Natural killer cell (primary cell): ENCODE measurements around the gene SIGLEC5. TPM values are rescaled to one million over a fixed set of nuclear protein-coding genes. Genes with fewer than 3 reads are reported as not detected.

Experiments
- ATAC-seq, 3 donors: fragments of 150-1000 bp in 2 of 3; fragments of 200-7000 bp in 1 of 3; cut with Tn5 transposase; 1 replicate in 1 of 3; 2 replicates in 2 of 3; pipeline ENCODE4 v1.10.0; 2021; ENCODE audit warnings: mild to moderate bottlenecking in 2 of 3, moderate library complexity in 2 of 3
- DNase-seq, 2 donors: peaks; one replicate each; pipeline versions ENCODE4 v3.0.0 to v3.0.0-alpha.2; 2013 to 2021; ENCODE audit warnings: mixed read lengths in 1 of 2
- H3K27ac ChIP-seq: one replicate; pipeline ENCODE4 v1.5.1; 2013; ENCODE audit warnings: mild to moderate bottlenecking, low read length
- H3K27me3 ChIP-seq: one replicate; pipeline ENCODE4 v1.6.1; 2013; ENCODE audit warnings: low read length; ENCODE audit not compliant: control insufficient read depth, insufficient read depth
- H3K36me3 ChIP-seq: one replicate; pipeline ENCODE4 v1.6.1; 2013; ENCODE audit warnings: low read length; ENCODE audit not compliant: control insufficient read depth, insufficient read depth
- H3K4me1 ChIP-seq: one replicate; pipeline ENCODE4 v1.6.1; 2013; ENCODE audit warnings: low read length; ENCODE audit not compliant: control insufficient read depth, insufficient read depth
- H3K4me3 ChIP-seq: one replicate; pipeline ENCODE4 v1.5.1; 2013; ENCODE audit warnings: low read length
- H3K9me3 ChIP-seq: one replicate; pipeline ENCODE4 v1.6.1; 2013; ENCODE audit warnings: low read length; ENCODE audit not compliant: control insufficient read depth, insufficient read depth
- H3K27ac Mint-ChIP-seq, 2 donors: one replicate each; pipeline ENCODE4 v1.8.0; 2022; ENCODE audit warnings: mild to moderate bottlenecking in 2 of 2, mixed read lengths in 2 of 2, moderate library complexity in 1 of 2
- H3K27me3 Mint-ChIP-seq, 2 donors: one replicate each; pipeline ENCODE4 v1.8.0; 2022; ENCODE audit warnings: low read depth in 2 of 2, mixed read lengths in 2 of 2
- H3K36me3 Mint-ChIP-seq: one replicate; pipeline ENCODE4 v1.8.0; 2022; ENCODE audit warnings: mixed read lengths
- H3K4me1 Mint-ChIP-seq, 2 donors: one replicate each; pipeline ENCODE4 v1.8.0; 2022; ENCODE audit warnings: mixed read lengths in 2 of 2
- H3K4me3 Mint-ChIP-seq: one replicate; pipeline ENCODE4 v1.8.0; 2022; ENCODE audit warnings: mild to moderate bottlenecking, moderate library complexity, mixed read lengths
- H3K9me3 Mint-ChIP-seq, 2 donors: one replicate each; pipeline ENCODE4 v1.8.0; 2022; ENCODE audit warnings: mixed read lengths in 2 of 2
- WGBS: methylation state at CpG from one replicate; pipeline ENCODE4 v1.1.7; 2013; ENCODE audit warnings: missing lambda C conversion rate; ENCODE audit not compliant: insufficient coverage; 5-methylcytosine and 5-hydroxymethylcytosine counted together
- intact Hi-C: fragments of 100-400 bp; cut with micrococcal nuclease; formaldehyde crosslinking; loops from one replicate; pipeline ENCODE4 v1.14.2; 2022
- total RNA-seq, 4 donors: library from RNA; stranded (reverse); fragments of 120-200 nt in 1 of 4; gene quantifications; one replicate each; pipeline versions ENCODE4 v1.2.3 to v1.2.4, GENCODE V29; 2013 to 2022
- TF ChIP-seq, protein P1 (sequence below): fragments of 200-600 bp; IDR thresholded peaks from one replicate; pipeline ENCODE4 v1.8.0; 2022; ENCODE audit warnings: antibody characterized with exemption

Gene SIGLEC5
- total RNA-seq, 3 donors from 2014 or later (not counting 1 experiment from before 2014, with no cell fraction given) = 0.54 to 1.0 (median 0.90) TPM

DNA sequence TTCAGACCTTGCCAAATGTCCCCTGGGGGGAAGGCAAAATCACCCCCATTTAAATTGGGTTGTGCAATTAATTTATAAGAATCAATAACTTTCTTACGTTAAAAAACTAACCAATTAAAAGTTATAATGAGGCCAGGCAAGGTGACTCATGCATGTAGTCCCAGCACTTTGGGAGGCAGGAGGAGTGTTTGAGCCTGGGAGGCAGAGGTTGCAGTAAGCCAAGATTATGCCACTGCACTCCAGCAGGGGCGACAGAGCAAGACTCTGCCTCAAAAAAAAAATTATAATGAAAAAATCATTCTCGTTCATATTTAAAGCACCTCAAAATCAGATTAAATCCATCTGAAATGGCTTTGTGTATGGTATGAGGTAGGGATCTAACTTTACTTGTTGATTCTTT, 34.8 kb upstream of the SIGLEC5 start:
- H3K9me3 Mint-ChIP-seq = no peaks in the 10 kb centered on the region
- H3K4me1 ChIP-seq = no peaks in the 10 kb centered on the region
- H3K27me3 Mint-ChIP-seq = peaks cover 27 to 47% of the 10 kb centered on the region in 2 donors
- DNase-seq = no peak
- peaks cover 8% of the 10 kb centered on the region for H3K27me3 ChIP-seq
- H3K9me3 ChIP-seq = no peaks in the 10 kb centered on the region
- intact Hi-C loops = no loop called here
- no peak overlapping the region for H3K27ac Mint-ChIP-seq
- WGBS = no CpG with 5 or more reads among the region's 3 CpGs
- H3K27ac ChIP-seq = no peak overlapping the region
- no peaks in the 10 kb centered on the region for H3K36me3 Mint-ChIP-seq
- no peak overlapping the region for H3K4me3 ChIP-seq
- no peaks in the 10 kb centered on the region for H3K36me3 ChIP-seq
- no peak overlapping the region for H3K4me3 Mint-ChIP-seq
- TF ChIP-seq, protein P1, sequence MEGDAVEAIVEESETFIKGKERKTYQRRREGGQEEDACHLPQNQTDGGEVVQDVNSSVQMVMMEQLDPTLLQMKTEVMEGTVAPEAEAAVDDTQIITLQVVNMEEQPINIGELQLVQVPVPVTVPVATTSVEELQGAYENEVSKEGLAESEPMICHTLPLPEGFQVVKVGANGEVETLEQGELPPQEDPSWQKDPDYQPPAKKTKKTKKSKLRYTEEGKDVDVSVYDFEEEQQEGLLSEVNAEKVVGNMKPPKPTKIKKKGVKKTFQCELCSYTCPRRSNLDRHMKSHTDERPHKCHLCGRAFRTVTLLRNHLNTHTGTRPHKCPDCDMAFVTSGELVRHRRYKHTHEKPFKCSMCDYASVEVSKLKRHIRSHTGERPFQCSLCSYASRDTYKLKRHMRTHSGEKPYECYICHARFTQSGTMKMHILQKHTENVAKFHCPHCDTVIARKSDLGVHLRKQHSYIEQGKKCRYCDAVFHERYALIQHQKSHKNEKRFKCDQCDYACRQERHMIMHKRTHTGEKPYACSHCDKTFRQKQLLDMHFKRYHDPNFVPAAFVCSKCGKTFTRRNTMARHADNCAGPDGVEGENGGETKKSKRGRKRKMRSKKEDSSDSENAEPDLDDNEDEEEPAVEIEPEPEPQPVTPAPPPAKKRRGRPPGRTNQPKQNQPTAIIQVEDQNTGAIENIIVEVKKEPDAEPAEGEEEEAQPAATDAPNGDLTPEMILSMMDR = no peak
- no peak for ATAC-seq
- no peaks in the 10 kb centered on the region for H3K4me1 Mint-ChIP-seq

- WGBS = 20% methylated on average over 1 of the region's 1 CpG
- intact Hi-C loops = no loop called here
- Histone ChIP-seq H3K4me1 (no peaks in the 10 kb centered on the region), H3K27ac (no peak overlapping the region), H3K9me3 (no peaks in the 10 kb centered on the region), H3K27me3 (peaks cover 7% of the 10 kb centered on the region), H3K4me3 (no peak overlapping the region), H3K36me3 (no peaks in the 10 kb centered on the region)
- no peak overlapping the region for H3K4me3 Mint-ChIP-seq
- TF ChIP-seq, protein P1 = no peak
- no peak for DNase-seq
- peaks cover 27 to 50% of the 10 kb centered on the region in 2 donors for H3K27me3 Mint-ChIP-seq
- no peaks in the 10 kb centered on the region for H3K9me3 Mint-ChIP-seq
- no peaks in the 10 kb centered on the region for H3K4me1 Mint-ChIP-seq
- no peak for ATAC-seq
- no peak overlapping the region for H3K27ac Mint-ChIP-seq
- no peaks in the 10 kb centered on the region for H3K36me3 Mint-ChIP-seq
Observed at GRCh38 chr19:51664131-51664530, 33.9 kb upstream of the SIGLEC5 start.

DNA sequence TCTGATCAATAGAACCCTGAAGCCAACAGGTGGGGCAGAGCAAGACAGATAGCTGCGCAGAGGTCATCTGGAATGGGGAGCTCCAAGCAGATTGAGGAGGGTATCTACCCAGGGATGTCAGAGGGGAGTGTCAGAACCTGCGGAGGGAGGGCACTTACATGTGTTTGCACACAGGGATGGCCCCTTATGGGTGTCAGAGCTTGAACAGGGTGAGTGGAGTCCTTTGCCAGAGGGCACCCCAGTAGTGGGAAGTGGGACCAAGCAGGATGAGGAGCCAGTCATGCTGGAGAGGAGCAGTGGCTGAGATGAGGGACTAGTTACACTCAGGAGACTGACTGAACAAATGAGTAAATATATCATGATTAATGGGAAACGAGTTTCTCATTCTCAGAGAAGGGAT, 33.4 kb upstream of the SIGLEC5 start:
- H3K4me1 Mint-ChIP-seq = no peaks in the 10 kb centered on the region
- no peak for DNase-seq
- no peaks in the 10 kb centered on the region for H3K36me3 Mint-ChIP-seq
- H3K27ac ChIP-seq = no peak overlapping the region
- TF ChIP-seq, protein P1 = no peak
- 57% methylated on average over 3 of the region's 3 CpGs for WGBS
- no peak overlapping the region for H3K27ac Mint-ChIP-seq
- peaks cover 6% of the 10 kb centered on the region for H3K27me3 ChIP-seq
- no peak overlapping the region for H3K4me3 ChIP-seq
- intact Hi-C loops = no loop called here
- H3K9me3 ChIP-seq = no peaks in the 10 kb centered on the region
- peaks cover 27 to 50% of the 10 kb centered on the region in 2 donors for H3K27me3 Mint-ChIP-seq
- H3K9me3 Mint-ChIP-seq = no peaks in the 10 kb centered on the region
- no peaks in the 10 kb centered on the region for H3K4me1 ChIP-seq
- H3K36me3 ChIP-seq = no peaks in the 10 kb centered on the region
- no peak for ATAC-seq
- no peak overlapping the region for H3K4me3 Mint-ChIP-seq

DNA sequence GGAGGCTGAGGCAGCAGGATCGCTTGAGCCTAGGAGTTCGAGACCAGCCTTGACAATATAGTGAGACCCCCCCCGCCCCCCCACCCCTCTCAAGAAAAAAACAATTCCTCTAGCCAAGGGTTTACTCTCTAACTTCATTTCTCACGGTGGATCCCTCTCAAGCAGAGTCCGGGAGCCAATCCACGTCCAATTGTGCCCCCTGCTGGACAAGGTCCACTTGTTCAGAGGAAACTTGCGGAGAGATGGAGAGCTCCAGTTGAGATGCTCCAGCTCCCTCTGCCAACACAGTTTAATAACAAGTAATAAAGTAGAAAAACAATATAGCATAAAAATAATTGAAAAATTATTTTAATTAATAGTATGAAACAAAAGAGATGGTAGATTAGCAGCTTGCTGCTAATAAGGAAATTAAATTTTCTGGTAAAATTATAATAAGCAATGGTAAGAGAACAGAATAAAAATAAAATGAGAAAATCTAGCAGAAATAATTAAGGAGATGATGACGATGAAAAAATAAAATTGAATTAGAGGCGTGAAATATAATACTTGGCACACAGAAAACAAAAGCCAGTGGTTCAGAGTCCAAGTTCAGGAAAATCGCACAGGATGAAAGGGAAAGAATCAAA, 30.9 kb upstream of the SIGLEC5 start:
- intact Hi-C loops = no loop called here
- peak in 2 of 3 donors; percentile 47 to 64 for ATAC-seq

More for the DNA sequence above, 30.9 kb upstream of the SIGLEC5 start:
- DNase-seq = peak; percentile 31 to 66
- peaks cover 7% of the 10 kb centered on the region in 2 donors for H3K4me1 Mint-ChIP-seq
- no peak overlapping the region for H3K4me3 ChIP-seq
- H3K27ac Mint-ChIP-seq = no peak overlapping the region
- no peak overlapping the region for H3K27ac ChIP-seq
- no peaks in the 10 kb centered on the region for H3K36me3 Mint-ChIP-seq
- H3K36me3 ChIP-seq = no peaks in the 10 kb centered on the region
- TF ChIP-seq, protein P1 = peak; percentile 33
- H3K9me3 Mint-ChIP-seq = no peaks in the 10 kb centered on the region
- H3K27me3 Mint-ChIP-seq = peaks cover 29 to 52% of the 10 kb centered on the region in 2 donors
- H3K9me3 ChIP-seq = no peaks in the 10 kb centered on the region
- no peak overlapping the region for H3K4me3 Mint-ChIP-seq
- 22% methylated on average over 8 of the region's 10 CpGs for WGBS
- H3K27me3 ChIP-seq = peaks cover 1% of the 10 kb centered on the region
- no peaks in the 10 kb centered on the region for H3K4me1 ChIP-seq
